ENCODE measurements around the gene RAB40AL.

Gene RAB40AL

DNA sequence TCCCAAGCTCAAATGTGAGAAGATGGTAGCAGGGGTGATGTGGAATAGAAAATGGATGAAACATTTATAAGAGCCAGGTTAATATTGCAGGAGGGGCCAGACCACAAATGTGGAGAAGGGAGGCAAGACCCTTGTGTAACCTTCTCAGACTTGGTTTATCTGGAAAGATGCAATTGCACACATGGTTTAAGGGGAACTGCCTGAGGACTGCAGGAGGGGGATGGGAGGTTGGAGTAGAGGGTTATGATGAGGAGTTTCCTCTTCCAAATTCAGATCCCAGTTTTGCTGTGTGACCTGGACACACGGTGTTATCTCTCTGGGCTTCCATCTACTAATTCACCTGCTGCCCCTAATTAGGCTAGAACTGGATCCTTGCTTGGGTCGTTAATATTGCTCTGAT lies 46.1 kb downstream of the RAB40AL start:
- DNase-seq (ENCODE audit: low spot score), result no peak

DNA sequence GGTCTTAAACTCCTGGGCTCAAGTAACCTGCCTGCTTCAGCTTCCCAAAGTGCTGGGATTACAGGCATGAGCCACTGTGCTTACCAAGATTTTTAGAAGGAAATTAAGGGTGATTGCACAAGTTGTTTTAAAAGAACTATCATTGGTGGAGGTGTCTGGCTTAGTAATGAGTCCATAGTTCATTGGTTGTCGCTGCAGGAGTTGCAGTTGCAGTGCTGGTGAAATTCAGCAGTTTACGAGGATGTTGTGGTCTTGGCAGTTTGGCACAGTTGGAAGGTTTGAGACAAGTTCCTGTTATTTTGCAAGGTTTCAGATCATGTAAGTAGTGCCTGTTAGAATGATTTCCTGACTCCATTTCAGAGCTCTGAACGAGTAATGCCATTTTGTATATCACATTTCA lies 48.1 kb downstream of the RAB40AL start:
- no peak for DNase-seq (ENCODE audit: low spot score)

Data from CD4-positive, alpha-beta T cell treated with Interleukin-15 for 4 hours (primary cell).